HepG2 (cell line): ENCODE results near the gene RASA4B. TPM values are rescaled to one million over a fixed set of nuclear protein-coding genes. Genes with fewer than 3 reads are reported as not detected.

ENCODE experiments used
- ATAC-seq: fragments of 200-7000 bp; cut with Tn5 transposase; 3 replicates; pipeline ENCODE4 v1.9.1; 2020; ENCODE audit warnings: mild to moderate bottlenecking, moderate library complexity
- BruUV-seq: library from RNA; stranded (reverse); fragments of 400-500 nt; replicated peaks from 2 replicates; lab custom pipeline; 2021; lab: Mats Ljungman, UMichigan
- CTCF ChIA-PET: fragments of 300-600 bp; formaldehyde crosslinking; extraction: SDS; loops from one replicate; lab custom pipeline; 2021; ENCODE audit warnings: low total read pairs, inconsistent platforms, low intra/inter-chr PET ratio; lab: Yijun Ruan, JAX
- POLR2A ChIA-PET: fragments of 350-600 bp; sonication (Branson Sonifier 250); formaldehyde crosslinking; loops from one replicate; lab custom pipeline; 2020; ENCODE audit warnings: antibody characterized with exemption, inconsistent platforms; lab: Yijun Ruan, JAX
- DNase-seq: peaks from one replicate; pipeline ENCODE4 v3.0.0-alpha.2; 2015; ENCODE audit warnings: low spot score
- FAIRE-seq: peaks from 3 replicates; lab custom pipeline; 2011; peaks lifted over from hg19 to GRCh38; lab: Jason Lieb, UNC
- H2AFZ ChIP-seq: one replicate; pipeline ENCODE4 v1.6.1; 2011; ENCODE audit warnings: low read length, inconsistent platforms
- H3K27ac ChIP-seq: fragments of 300-600 bp; 3 replicates; pipeline ENCODE4 v1.8.0; 2011; ENCODE audit warnings: mixed run types, mild to moderate bottlenecking, mixed read lengths, low read length, inconsistent platforms; ENCODE audit not compliant: insufficient read depth; ENCODE audit errors: extremely low read length
- H3K27me3 ChIP-seq, 2 experiments: fragments of 200-600 bp in 1 of 2; 2 replicates in 1 of 2; 3 replicates in 1 of 2; pipeline versions ENCODE4 v1.6.0 to v1.8.0; 2011; ENCODE audit warnings: low read length in 2 of 2, mild to moderate bottlenecking in 2 of 2, moderate library complexity in 2 of 2, inconsistent platforms in 1 of 2; ENCODE audit not compliant: insufficient read depth in 2 of 2, control insufficient read depth in 1 of 2
- H3K36me3 ChIP-seq, 2 experiments: fragments of 200-600 bp in 1 of 2; replicated peaks in 1 of 2; 2 replicates in 1 of 2; 3 replicates in 1 of 2; pipeline versions ENCODE4 v1.5.1 to v1.8.0; 2011; ENCODE audit warnings: low read length in 2 of 2, inconsistent platforms in 1 of 2; ENCODE audit not compliant: insufficient read depth in 2 of 2, control insufficient read depth in 1 of 2
- H3K4me1 ChIP-seq: 2 replicates; pipeline ENCODE4 v1.5.1; 2012; ENCODE audit warnings: low read length, inconsistent platforms; ENCODE audit not compliant: insufficient read depth
- H3K4me2 ChIP-seq: 2 replicates; pipeline ENCODE4 v1.6.0; 2011; ENCODE audit warnings: low read depth, low read length, inconsistent platforms
- H3K4me3 ChIP-seq, 3 experiments: fragments of 200-600 bp in 1 of 3; sonication (generic), shearing (Covaris generic) in 1 of 3; replicated peaks in 1 of 3; 2 replicates each; pipeline ENCODE4 v1.5.1; 2011 to 2016; ENCODE audit warnings: low read length in 3 of 3, inconsistent platforms in 2 of 3, low read depth in 2 of 3, mild to moderate bottlenecking in 2 of 3, control low read depth in 1 of 3, mixed read lengths in 1 of 3; ENCODE audit not compliant: insufficient read depth in 1 of 3
- H3K79me2 ChIP-seq: one replicate; pipeline ENCODE4 v1.6.1; 2011; ENCODE audit warnings: low read length, inconsistent platforms; ENCODE audit not compliant: insufficient read depth
- H3K9ac ChIP-seq: 2 replicates; pipeline ENCODE4 v1.6.0; 2011; ENCODE audit warnings: mild to moderate bottlenecking, low read depth, low read length, inconsistent platforms; ENCODE audit not compliant: insufficient read depth
- H3K9me3 ChIP-seq: 2 replicates; pipeline ENCODE4 v1.5.1; 2012; ENCODE audit warnings: mild to moderate bottlenecking, low read length
- H4K20me1 ChIP-seq: 2 replicates; pipeline ENCODE4 v1.6.0; 2011; ENCODE audit warnings: inconsistent platforms, mild to moderate bottlenecking, low read length, moderate library complexity; ENCODE audit not compliant: insufficient read depth
- RXRB ChIP-seq: IDR thresholded peaks from 2 replicates; pipeline ENCODE4 v1.6.1; 2016; ENCODE audit warnings: borderline replicate concordance, missing genetic modification reagents, missing compliant biosample characterization
- SIN3A ChIP-seq: IDR thresholded peaks from 2 replicates; pipeline ENCODE4 v1.6.1; 2011; ENCODE audit warnings: low read depth, mild to moderate bottlenecking, control low read depth, low read length, borderline replicate concordance
- TRIM24 ChIP-seq: sonication (generic); formaldehyde crosslinking; IDR thresholded peaks from 2 replicates; pipeline ENCODE4 v1.8.0; 2022; ENCODE audit warnings: mild to moderate bottlenecking, missing genetic modification reagents
- ZNF253 ChIP-seq: sonication (generic); formaldehyde crosslinking; IDR thresholded peaks from 2 replicates; pipeline ENCODE4 v1.8.0; 2022; ENCODE audit warnings: mild to moderate bottlenecking, missing genetic modification reagents, borderline replicate concordance
- ZNF432 ChIP-seq: sonication (generic); formaldehyde crosslinking; IDR thresholded peaks from 2 replicates; pipeline ENCODE4 v1.5.0; 2020; ENCODE audit warnings: missing genetic modification reagents, mild to moderate bottlenecking, borderline replicate concordance
- ZNF562 ChIP-seq: sonication (generic); formaldehyde crosslinking; IDR thresholded peaks from 2 replicates; pipeline ENCODE4 v1.8.0; 2022; ENCODE audit warnings: missing genetic modification reagents, borderline replicate concordance
- ZNF709 ChIP-seq: sonication (generic); formaldehyde crosslinking; IDR thresholded peaks from 2 replicates; pipeline ENCODE4 v1.5.0; 2020; ENCODE audit warnings: mild to moderate bottlenecking, missing genetic modification reagents
- WGBS: methylation state at CpG from one replicate; pipeline ENCODE4 v1.1.6; 2017; ENCODE audit warnings: low lambda C conversion rate; 5-methylcytosine and 5-hydroxymethylcytosine counted together
- in situ Hi-C: cut with HindIII; loops from 2 replicates; pipeline ENCODE4 v1.10.0; 2017; ENCODE audit warnings: low pct_unique_long_range_greater_than_20kb; ENCODE audit not compliant: extremely low pct_ligation_motif_present
- intact Hi-C: fragments of 100-400 bp; cut with micrococcal nuclease; formaldehyde crosslinking; loops from one replicate; pipeline ENCODE4 v1.10.0; 2022; ENCODE audit not compliant: unreplicated experiment
- polyA plus RNA-seq, 8 experiments: library from polyadenylated mRNA; depleted of rRNA in 3 of 8; stranded (reverse) in 7 of 8; unstranded in 1 of 8; fragments of >200 nt; fragmentation: Illumina TruSeq in 4 of 8; extraction: Trizol in 4 of 8; gene quantifications; 2 replicates each; pipeline versions ENCODE4 v1.2.1 to v1.2.3, GENCODE V29; 2011 to 2016; ENCODE audit warnings: low read depth in 4 of 8, missing spikeins in 1 of 8, mixed read lengths in 1 of 8; ENCODE audit not compliant: insufficient read depth in 1 of 8
- total RNA-seq, 5 experiments: library from RNA; depleted of rRNA; stranded (reverse); fragments of >200 nt; fragmentation: Illumina TruSeq; extraction: Trizol; gene quantifications; 2 replicates each; pipeline ENCODE4 v1.2.3, GENCODE V29; 2016; ENCODE audit warnings: low read depth in 1 of 5
- TF ChIP-seq, protein P1 (sequence below): sonication (generic); formaldehyde crosslinking; IDR thresholded peaks from 2 replicates; pipeline ENCODE4 v1.4.0; 2020; ENCODE audit warnings: missing genetic modification reagents; ENCODE audit errors: not compliant biosample characterization
- TF ChIP-seq, protein P2 (sequence below): IDR thresholded peaks from 2 replicates; pipeline ENCODE4 v1.6.1; 2012; ENCODE audit warnings: inconsistent platforms
- TF ChIP-seq, protein P3 (sequence below): sonication (generic); formaldehyde crosslinking; IDR thresholded peaks from 2 replicates; pipeline ENCODE4 v1.8.1; 2022; ENCODE audit warnings: low read depth, mild to moderate bottlenecking, missing genetic modification reagents

Gene RASA4B
- total and polyA plus RNA-seq, 2 of the 13 experiments (the other 11 are each of a cell fraction or from before 2014, with no cell fraction given), result 0.82 to 1.3 TPM

DNA sequence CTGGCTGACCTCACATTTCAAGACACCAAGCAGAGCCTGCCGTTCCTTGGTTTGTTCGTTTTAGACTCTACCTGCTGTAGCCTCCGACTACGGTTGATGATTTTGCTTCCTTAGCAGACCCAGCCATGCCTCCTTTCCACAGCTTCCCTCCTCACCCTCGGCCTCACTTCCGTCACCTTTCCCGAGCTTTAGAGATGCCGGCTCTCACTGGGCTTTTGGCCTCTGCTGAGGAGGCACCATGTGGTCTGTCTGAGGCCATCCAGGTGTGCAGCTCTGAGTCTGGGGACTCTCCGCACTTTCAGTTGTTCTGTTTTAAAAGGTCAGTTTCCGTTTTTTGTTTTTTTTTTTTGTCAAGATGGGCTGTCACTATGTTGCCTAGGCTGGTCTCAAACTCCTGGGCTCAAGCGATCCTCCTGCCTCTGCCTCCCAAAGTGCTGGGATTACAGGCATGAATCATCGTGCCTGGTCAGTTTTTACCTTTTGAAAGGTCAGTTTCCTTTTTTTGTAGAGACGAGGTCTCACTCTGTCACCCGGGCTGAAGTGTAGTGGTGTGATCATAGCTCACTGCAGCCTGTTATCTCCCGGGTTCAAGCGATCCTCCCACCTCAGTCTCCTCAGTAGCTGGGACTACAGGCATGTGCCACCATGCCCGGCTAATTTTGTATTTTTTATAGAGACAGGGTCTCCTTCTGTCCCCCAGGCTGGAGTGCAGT is 72.5 kb downstream of the RASA4B start:
- H3K9me3 ChIP-seq, result no peaks in the 10 kb centered on the region
- no peaks in the 10 kb centered on the region for H3K27me3 ChIP-seq
- ChIA-PET POLR2A (no interaction called here), CTCF (no interaction called here)
- peaks cover 8% of the 10 kb centered on the region for H3K4me1 ChIP-seq
- 88% methylated on average over 17 of the region's 17 CpGs for WGBS
- H2AFZ ChIP-seq, result no peak overlapping the region
- no peaks in the 10 kb centered on the region for H3K36me3 ChIP-seq
- no peak for DNase-seq
- BruUV-seq, result no TSS peak
- H3K9ac ChIP-seq, result no peak overlapping the region
- intact Hi-C loops (no loop called here), in situ Hi-C loops (no loop called here)
- no peak for ATAC-seq
- H3K27ac ChIP-seq, result no peak overlapping the region
- no peaks in the 10 kb centered on the region for H3K79me2 ChIP-seq
- no peaks in the 10 kb centered on the region for H4K20me1 ChIP-seq
- H3K4me3 ChIP-seq, result no peak overlapping the region
- no peak overlapping the region for H3K4me2 ChIP-seq
- no peak for TF ChIP-seq RXRB (CRISPR knock-in tag)
- no peak for TF ChIP-seq ZNF253 (CRISPR knock-in tag)
- no peak for TF ChIP-seq SIN3A
- no peak for TF ChIP-seq TRIM24 (CRISPR knock-in tag)
- TF ChIP-seq, protein P1, sequence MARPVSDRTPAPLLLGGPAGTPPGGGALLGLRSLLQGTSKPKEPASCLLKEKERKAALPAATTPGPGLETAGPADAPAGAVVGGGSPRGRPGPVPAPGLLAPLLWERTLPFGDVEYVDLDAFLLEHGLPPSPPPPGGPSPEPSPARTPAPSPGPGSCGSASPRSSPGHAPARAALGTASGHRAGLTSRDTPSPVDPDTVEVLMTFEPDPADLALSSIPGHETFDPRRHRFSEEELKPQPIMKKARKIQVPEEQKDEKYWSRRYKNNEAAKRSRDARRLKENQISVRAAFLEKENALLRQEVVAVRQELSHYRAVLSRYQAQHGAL (CRISPR knock-in tag), result no peak
- TF ChIP-seq, protein P2, sequence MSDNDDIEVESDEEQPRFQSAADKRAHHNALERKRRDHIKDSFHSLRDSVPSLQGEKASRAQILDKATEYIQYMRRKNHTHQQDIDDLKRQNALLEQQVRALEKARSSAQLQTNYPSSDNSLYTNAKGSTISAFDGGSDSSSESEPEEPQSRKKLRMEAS, result no peak
- TF ChIP-seq ZNF562, result no peak
- no peak for TF ChIP-seq ZNF709 (CRISPR knock-in tag)
- TF ChIP-seq ZNF432 (CRISPR knock-in tag), result no peak
- TF ChIP-seq, protein P3, sequence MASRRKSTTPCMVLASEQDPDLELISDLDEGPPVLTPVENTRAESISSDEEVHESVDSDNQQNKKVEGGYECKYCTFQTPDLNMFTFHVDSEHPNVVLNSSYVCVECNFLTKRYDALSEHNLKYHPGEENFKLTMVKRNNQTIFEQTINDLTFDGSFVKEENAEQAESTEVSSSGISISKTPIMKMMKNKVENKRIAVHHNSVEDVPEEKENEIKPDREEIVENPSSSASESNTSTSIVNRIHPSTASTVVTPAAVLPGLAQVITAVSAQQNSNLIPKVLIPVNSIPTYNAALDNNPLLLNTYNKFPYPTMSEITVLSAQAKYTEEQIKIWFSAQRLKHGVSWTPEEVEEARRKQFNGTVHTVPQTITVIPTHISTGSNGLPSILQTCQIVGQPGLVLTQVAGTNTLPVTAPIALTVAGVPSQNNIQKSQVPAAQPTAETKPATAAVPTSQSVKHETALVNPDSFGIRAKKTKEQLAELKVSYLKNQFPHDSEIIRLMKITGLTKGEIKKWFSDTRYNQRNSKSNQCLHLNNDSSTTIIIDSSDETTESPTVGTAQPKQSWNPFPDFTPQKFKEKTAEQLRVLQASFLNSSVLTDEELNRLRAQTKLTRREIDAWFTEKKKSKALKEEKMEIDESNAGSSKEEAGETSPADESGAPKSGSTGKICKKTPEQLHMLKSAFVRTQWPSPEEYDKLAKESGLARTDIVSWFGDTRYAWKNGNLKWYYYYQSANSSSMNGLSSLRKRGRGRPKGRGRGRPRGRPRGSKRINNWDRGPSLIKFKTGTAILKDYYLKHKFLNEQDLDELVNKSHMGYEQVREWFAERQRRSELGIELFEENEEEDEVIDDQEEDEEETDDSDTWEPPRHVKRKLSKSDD (CRISPR knock-in tag), result no peak
- FAIRE-seq, result no peak
